Kidney (tissue), 14 donors: ENCODE measurements around the gene WWOX. TPM values are rescaled to one million over a fixed set of nuclear protein-coding genes. Genes with fewer than 3 reads are reported as not detected.

Source experiments
- DNase-seq, 5 donors: peaks; one replicate each; pipeline ENCODE4 v3.0.0-alpha.2; 2013 to 2020
- FAIRE-seq: peaks from 2 replicates; lab custom pipeline; 2012; peaks lifted over from hg19 to GRCh38; lab: Jason Lieb, UNC
- H3K27ac ChIP-seq, 2 donors: one replicate each; pipeline ENCODE4 v1.7.0; 2013; ENCODE audit warnings: low read depth in 2 of 2, low read length in 2 of 2, inconsistent platforms in 1 of 2
- H3K27me3 ChIP-seq: one replicate; pipeline ENCODE4 v1.7.1; 2013; ENCODE audit warnings: low read length, inconsistent platforms; ENCODE audit not compliant: control insufficient read depth, insufficient read depth
- H3K36me3 ChIP-seq, 3 donors: one replicate each; pipeline versions ENCODE4 v1.7.0 to v1.7.1; 2013; ENCODE audit warnings: low read length in 3 of 3, control low read depth in 1 of 3, inconsistent platforms in 1 of 3; ENCODE audit not compliant: insufficient read depth in 3 of 3, control insufficient read depth in 2 of 3
- H3K4me1 ChIP-seq, 3 donors: one replicate each; pipeline versions ENCODE4 v1.7.0 to v1.7.1; 2013; ENCODE audit warnings: low read length in 3 of 3, inconsistent platforms in 1 of 3, low read depth in 1 of 3; ENCODE audit not compliant: control insufficient read depth in 2 of 3, insufficient read depth in 2 of 3
- H3K4me3 ChIP-seq, 3 donors: one replicate each; pipeline versions ENCODE4 v1.7.0 to v1.8.1; 2013; ENCODE audit warnings: low read length in 3 of 3, control low read depth in 1 of 3, inconsistent platforms in 1 of 3
- H3K9ac ChIP-seq, 3 donors: one replicate each; pipeline versions ENCODE4 v1.7.0 to v1.7.1; 2013; ENCODE audit warnings: low read length in 3 of 3, control low read depth in 1 of 3, inconsistent platforms in 1 of 3
- H3K9me3 ChIP-seq, 3 donors: one replicate each; pipeline versions ENCODE4 v1.7.0 to v1.7.1; 2013; ENCODE audit warnings: low read length in 3 of 3, control low read depth in 1 of 3, inconsistent platforms in 1 of 3; ENCODE audit not compliant: control insufficient read depth in 2 of 3, insufficient read depth in 1 of 3
- intact Hi-C: fragments of 100-400 bp; cut with DNase I; formaldehyde crosslinking; loops from one replicate; pipeline ENCODE4 v1.11.1; 2022
- polyA plus RNA-seq: library from polyadenylated mRNA; stranded (reverse); fragments of 350-450 nt; fragmentation: Illumina TruSeq; extraction: RNeasy Lipid Tissue Mini Kit (QIAGEN cat#74804); gene quantifications from one replicate; pipeline ENCODE4 v1.2.3, GENCODE V29; 2014; ENCODE audit warnings: low read depth, low replicate concordance; ENCODE audit not compliant: insufficient read depth
- total RNA-seq: library from RNA; stranded (reverse); fragmentation: NEBNext Ultra II Directional; extraction: Animal tissue kit (Norgen Biotek cat#: 25700); gene quantifications from one replicate; pipeline ENCODE4 v1.2.1, GENCODE V29; 2021
- TF ChIP-seq, protein P1 (sequence below): IDR thresholded peaks from 3 replicates; pipeline ENCODE4 v1.5.1; 2012; ENCODE audit warnings: mild to moderate bottlenecking, moderate library complexity, borderline replicate concordance; ENCODE audit not compliant: insufficient read depth; ENCODE audit errors: extremely low read depth
- donor health status: control.
- donor health status: control.
- donor health status: control.
- donor health status: control.
- donor health status: control.
- donor health status: DM: yes; HTN: yes; CAD: no.
- donor health status: Normal renal cell carcinoma (clear cell type).

Gene WWOX
- total and polyA plus RNA-seq, 2 donors from 2014 or later = 22.5 to 30.3 TPM

DNA sequence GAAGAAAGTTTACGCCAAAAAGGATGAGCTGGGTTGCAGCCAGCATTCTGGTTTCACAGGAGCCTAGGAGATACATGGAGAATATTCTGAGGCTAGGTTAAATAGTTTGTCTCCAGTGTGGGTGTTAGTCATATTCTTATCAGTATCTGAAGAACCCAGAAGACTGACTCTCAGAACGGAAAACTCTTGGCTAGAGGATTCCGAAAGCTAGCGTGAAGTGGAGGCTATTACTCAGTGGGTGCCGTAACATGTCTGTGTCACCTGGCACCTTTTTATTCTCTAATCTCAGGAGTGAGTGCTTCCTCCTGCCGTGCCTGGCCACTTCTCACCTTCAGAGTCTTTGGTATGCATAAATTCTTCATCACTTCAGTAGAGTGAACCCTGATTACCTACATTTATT lies 199.5 kb downstream of the WWOX start:
- no peaks in the 10 kb centered on the region for H3K27me3 ChIP-seq
- H3K4me3 ChIP-seq = no peak overlapping the region
- no peaks in the 10 kb centered on the region for H3K36me3 ChIP-seq
- no peaks in the 10 kb centered on the region for H3K9me3 ChIP-seq
- DNase-seq (no peak), FAIRE-seq (no peak)
- TF ChIP-seq, protein P1, sequence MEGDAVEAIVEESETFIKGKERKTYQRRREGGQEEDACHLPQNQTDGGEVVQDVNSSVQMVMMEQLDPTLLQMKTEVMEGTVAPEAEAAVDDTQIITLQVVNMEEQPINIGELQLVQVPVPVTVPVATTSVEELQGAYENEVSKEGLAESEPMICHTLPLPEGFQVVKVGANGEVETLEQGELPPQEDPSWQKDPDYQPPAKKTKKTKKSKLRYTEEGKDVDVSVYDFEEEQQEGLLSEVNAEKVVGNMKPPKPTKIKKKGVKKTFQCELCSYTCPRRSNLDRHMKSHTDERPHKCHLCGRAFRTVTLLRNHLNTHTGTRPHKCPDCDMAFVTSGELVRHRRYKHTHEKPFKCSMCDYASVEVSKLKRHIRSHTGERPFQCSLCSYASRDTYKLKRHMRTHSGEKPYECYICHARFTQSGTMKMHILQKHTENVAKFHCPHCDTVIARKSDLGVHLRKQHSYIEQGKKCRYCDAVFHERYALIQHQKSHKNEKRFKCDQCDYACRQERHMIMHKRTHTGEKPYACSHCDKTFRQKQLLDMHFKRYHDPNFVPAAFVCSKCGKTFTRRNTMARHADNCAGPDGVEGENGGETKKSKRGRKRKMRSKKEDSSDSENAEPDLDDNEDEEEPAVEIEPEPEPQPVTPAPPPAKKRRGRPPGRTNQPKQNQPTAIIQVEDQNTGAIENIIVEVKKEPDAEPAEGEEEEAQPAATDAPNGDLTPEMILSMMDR = no peak
- intact Hi-C loops = no loop called here
- no peak overlapping the region for H3K9ac ChIP-seq
- H3K4me1 ChIP-seq = peaks cover 0 to 2% (median 0%) of the 10 kb centered on the region in 3 donors
- no peak overlapping the region for H3K27ac ChIP-seq

DNA sequence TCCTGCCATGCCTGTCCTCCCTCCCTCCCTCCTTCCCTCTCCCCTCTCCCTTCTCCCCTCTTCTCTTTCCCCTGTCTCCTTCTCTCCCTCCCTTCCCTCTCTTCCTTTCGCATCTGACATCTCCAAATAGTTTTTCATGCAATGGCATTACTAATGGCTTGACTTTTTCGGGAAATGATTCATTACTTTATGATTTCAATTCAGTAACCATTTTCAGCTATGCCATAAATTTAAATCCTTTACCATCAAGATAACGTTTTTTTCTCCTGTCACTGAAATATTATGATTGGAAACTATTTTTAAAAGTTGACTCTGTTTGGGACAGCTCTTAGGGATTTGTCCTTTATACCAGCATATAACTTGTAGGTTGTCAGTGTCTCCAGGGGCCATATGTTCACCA lies 201.0 kb downstream of the WWOX start:
- Histone ChIP-seq H3K36me3 (no peaks in the 10 kb centered on the region), H3K27ac (no peak overlapping the region), H3K27me3 (no peaks in the 10 kb centered on the region), H3K4me3 (no peak overlapping the region), H3K9ac (no peak overlapping the region), H3K4me1 (no peaks in the 10 kb centered on the region), H3K9me3 (no peaks in the 10 kb centered on the region)
- FAIRE-seq (no peak), DNase-seq (no peak)
- intact Hi-C loops = no loop called here
- TF ChIP-seq, protein P1 = no peak

DNA sequence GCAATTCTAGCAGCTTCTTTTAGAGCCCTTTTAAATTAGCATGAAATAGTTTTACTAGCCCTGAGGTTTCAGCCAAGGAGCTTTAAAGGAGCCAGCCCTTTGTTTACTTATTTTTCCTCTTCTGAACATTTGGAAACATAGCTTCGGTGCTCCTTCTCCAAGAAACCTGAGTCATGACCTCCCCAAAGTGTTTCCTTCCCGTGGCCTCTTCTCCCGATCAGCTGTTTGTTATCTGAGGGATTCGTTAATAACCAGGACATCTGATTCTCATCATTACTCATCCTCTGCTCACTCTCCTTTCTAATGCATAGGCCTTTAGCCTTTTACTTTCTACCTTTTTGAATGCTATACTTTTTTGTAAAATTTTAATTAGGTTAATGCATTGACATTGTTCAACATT lies 204.5 kb downstream of the WWOX start:
- no peak overlapping the region for H3K9ac ChIP-seq
- TF ChIP-seq, protein P1 = no peak
- H3K36me3 ChIP-seq = no peaks in the 10 kb centered on the region
- H3K4me1 ChIP-seq = no peaks in the 10 kb centered on the region
- H3K27ac ChIP-seq = no peak overlapping the region
- DNase-seq (no peak), FAIRE-seq (no peak)
- intact Hi-C loops = no loop called here
- no peaks in the 10 kb centered on the region for H3K9me3 ChIP-seq
- no peak overlapping the region for H3K4me3 ChIP-seq
- H3K27me3 ChIP-seq = no peaks in the 10 kb centered on the region

DNA sequence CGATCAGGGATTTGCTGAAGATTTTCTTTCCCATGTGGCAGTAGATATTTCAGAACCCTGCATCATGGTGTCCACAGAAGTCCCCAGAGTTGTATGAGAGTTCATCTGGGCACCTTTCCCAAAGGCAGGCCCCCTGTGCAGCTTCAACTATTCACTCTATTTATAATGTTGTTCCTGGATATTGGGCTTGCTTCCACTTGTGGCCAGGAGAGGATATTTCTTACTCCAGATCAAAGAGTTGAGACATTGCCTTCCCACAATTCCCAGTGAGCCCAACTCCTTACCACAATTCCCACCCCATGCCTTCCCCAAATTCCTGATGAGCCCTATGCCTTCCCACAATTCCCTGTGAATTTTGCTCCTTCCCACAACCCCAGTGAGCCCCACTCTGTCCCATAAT lies 206.9 kb downstream of the WWOX start:
- no peak for FAIRE-seq
- TF ChIP-seq, protein P1 = no peak
- no peak overlapping the region for H3K4me3 ChIP-seq
- H3K4me1 ChIP-seq = peaks cover 0 to 2% (median 0%) of the 10 kb centered on the region in 3 donors
- H3K27me3 ChIP-seq = no peaks in the 10 kb centered on the region
- H3K27ac ChIP-seq = no peak overlapping the region
- no peak overlapping the region for H3K9ac ChIP-seq
- no peak for DNase-seq
- H3K36me3 ChIP-seq = no peaks in the 10 kb centered on the region
- no peaks in the 10 kb centered on the region for H3K9me3 ChIP-seq
- intact Hi-C loops = no loop called here
